Measurements from ENCODE around the gene CATSPERE.
"Not testable (repeated sequence)": the region's sequence is repeated elsewhere in the genome, so short reads cannot be mapped to it uniquely, and the experiment has no call there.

CATSPERE gene

DNA sequence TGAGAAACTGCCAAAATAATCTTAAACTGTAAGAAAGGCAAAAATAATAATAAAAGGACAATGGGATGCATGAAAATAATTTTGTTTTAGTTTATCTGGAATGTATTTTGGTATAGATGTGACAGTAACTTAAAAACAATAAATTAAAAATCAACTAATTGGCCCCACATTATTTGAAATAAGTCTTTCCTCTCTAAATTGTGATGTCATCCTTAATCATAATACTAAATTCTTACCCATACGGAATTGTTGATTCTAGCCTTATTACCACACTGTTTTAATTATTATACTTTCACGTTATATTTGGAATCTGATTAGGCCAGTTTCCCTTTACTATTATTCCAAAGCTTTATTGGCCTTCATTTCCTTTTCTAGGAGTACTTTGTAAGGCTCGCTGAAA is 199.5 kb downstream of the CATSPERE start:
- no peak overlapping the region for H3K27ac ChIP-seq (ENCODE audit: low read length)
- no peaks in the 10 kb centered on the region for H3K27me3 ChIP-seq (ENCODE audit: control insufficient read depth, insufficient read depth, low read length)
- H3K4me1 ChIP-seq (ENCODE audit: control insufficient read depth, insufficient read depth, low read length) = no peaks in the 10 kb centered on the region; the same call in 1 of the 2 replicates
- DNase-seq (ENCODE audit: low read depth, low spot score) = no peak
- no CpG with 5 or more reads among the region's 3 CpGs for WGBS (ENCODE audit: insufficient coverage, insufficient read length)
- no peak overlapping the region for H3K4me3 ChIP-seq (ENCODE audit: low read length)
- no peaks in the 10 kb centered on the region for H3K9me3 ChIP-seq (ENCODE audit: control insufficient read depth, insufficient read depth, low read length)
- H3K36me3 ChIP-seq (ENCODE audit: control insufficient read depth, insufficient read depth, low read length) = no peaks in the 10 kb centered on the region

DNA sequence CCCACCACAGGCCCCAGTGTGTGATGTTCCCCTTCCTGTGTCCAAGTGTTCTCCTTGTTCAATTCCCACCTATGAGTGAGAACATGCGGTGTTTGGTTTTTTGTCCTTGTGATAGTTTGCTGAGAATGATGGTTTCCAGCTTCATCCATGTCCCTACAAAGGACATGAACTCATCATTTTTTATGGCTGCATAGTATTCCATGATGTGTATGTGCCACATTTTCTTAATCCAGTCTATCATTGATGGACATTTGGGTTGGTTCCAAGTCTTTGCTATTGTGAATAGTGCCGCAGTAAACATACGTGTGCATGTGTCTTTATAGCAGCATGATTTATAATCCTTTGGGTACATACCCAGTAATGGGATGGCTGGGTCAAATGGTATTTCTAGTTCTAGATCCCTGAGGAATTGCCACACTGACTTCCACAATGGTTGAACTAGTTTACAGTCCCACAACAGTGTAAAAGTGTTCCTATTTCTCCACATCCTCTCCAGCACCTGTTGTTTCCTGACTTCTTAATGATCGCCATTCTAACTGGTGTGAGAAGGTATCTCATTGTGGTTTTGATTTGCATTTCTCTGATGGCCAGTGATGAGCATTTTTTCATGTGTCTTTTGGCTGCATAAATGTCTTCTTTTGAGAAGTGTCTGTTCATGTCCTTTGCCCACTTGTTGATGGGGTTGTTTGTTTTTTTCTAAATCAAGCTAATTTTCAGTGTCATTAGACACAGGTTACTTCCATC is 200.7 kb downstream of the CATSPERE start:
- not testable (repeated sequence) for H3K27ac ChIP-seq (ENCODE audit: low read length); H3K4me3 ChIP-seq (ENCODE audit: low read length); H3K36me3 ChIP-seq (ENCODE audit: control insufficient read depth, insufficient read depth, low read length); H3K27me3 ChIP-seq (ENCODE audit: control insufficient read depth, insufficient read depth, low read length); DNase-seq (ENCODE audit: low read depth, low spot score); H3K9me3 ChIP-seq (ENCODE audit: control insufficient read depth, insufficient read depth, low read length); H3K4me1 ChIP-seq (ENCODE audit: control insufficient read depth, insufficient read depth, low read length)
- WGBS (ENCODE audit: insufficient coverage, insufficient read length) = no CpG with 5 or more reads among the region's 4 CpGs

- DNase-seq (ENCODE audit: low read depth, low spot score) = no peak
- Histone ChIP-seq H3K27me3 (ENCODE audit: control insufficient read depth, insufficient read depth, low read length) (no peaks in the 10 kb centered on the region), H3K36me3 (ENCODE audit: control insufficient read depth, insufficient read depth, low read length) (no peaks in the 10 kb centered on the region), H3K27ac (ENCODE audit: low read length) (no peak overlapping the region), H3K4me3 (ENCODE audit: low read length) (no peak overlapping the region), H3K4me1 (ENCODE audit: control insufficient read depth, insufficient read depth, low read length) (no peaks in the 10 kb centered on the region; the same call in 1 of the 2 replicates), H3K9me3 (ENCODE audit: control insufficient read depth, insufficient read depth, low read length) (no peaks in the 10 kb centered on the region)
- no CpG with 5 or more reads among the region's 2 CpGs for WGBS (ENCODE audit: insufficient coverage, insufficient read length)
These were observed 201.5 kb downstream of the CATSPERE start for GRCh38 chr1:244662599-244662998.

DNA sequence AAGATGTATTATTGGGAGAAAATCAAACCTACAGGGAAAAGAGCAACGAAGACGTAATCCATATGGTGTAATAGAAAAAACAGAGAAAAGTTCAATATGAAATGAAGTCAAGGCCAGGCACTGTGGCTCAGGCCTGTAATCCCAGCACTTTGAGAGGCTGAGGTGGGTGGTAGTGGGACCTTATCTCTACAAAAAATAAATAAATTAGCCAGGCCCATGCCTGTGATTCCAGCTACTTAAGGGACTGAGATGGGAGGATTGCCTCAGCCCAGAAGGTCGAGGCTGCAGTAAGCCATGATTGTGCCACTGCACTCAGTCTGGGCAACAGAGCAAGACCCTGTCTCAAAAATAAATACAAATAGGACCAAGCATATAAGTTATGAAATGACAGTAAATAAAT is 203.3 kb downstream of the CATSPERE start:
- no peak for DNase-seq (ENCODE audit: low read depth, low spot score)
- Histone ChIP-seq H3K9me3 (ENCODE audit: control insufficient read depth, insufficient read depth, low read length) (no peaks in the 10 kb centered on the region), H3K4me3 (ENCODE audit: low read length) (no peak overlapping the region), H3K27ac (ENCODE audit: low read length) (no peak overlapping the region), H3K36me3 (ENCODE audit: control insufficient read depth, insufficient read depth, low read length) (no peaks in the 10 kb centered on the region), H3K4me1 (ENCODE audit: control insufficient read depth, insufficient read depth, low read length) (no peaks in the 10 kb centered on the region), H3K27me3 (ENCODE audit: control insufficient read depth, insufficient read depth, low read length) (no peaks in the 10 kb centered on the region)
- no CpG with 5 or more reads among the region's 3 CpGs for WGBS (ENCODE audit: insufficient coverage, insufficient read length)

DNA sequence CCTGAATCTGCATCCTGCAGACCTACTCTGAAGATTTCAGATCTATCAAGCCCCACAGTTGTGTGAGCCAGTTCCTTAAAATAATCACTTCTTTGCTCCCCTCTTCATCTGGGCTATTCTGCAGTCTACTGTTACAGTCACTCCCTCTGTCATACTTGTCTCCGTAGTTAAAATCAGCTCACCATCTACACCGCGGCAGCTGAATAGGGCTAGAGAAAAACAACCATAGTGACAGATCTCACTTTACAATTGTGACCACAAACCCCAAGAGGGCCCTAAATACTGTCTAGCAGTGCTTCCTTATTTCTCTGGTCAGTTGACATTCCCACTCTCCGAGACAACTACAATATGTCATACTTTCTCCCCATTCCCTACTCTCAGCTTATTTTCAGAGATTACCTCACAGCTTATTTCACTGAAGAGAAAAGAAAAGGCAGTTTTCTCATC is 204.7 kb downstream of the CATSPERE start:
- DNase-seq (ENCODE audit: low read depth, low spot score) = no peak
- Histone ChIP-seq H3K4me1 (ENCODE audit: control insufficient read depth, insufficient read depth, low read length) (no peaks in the 10 kb centered on the region), H3K27ac (ENCODE audit: low read length) (no peak overlapping the region), H3K4me3 (ENCODE audit: low read length) (no peak overlapping the region), H3K36me3 (ENCODE audit: control insufficient read depth, insufficient read depth, low read length) (no peaks in the 10 kb centered on the region), H3K9me3 (ENCODE audit: control insufficient read depth, insufficient read depth, low read length) (no peaks in the 10 kb centered on the region), H3K27me3 (ENCODE audit: control insufficient read depth, insufficient read depth, low read length) (no peaks in the 10 kb centered on the region)
- no CpG with 5 or more reads among the region's 4 CpGs for WGBS (ENCODE audit: insufficient coverage, insufficient read length)

- H3K27me3 ChIP-seq (ENCODE audit: control insufficient read depth, insufficient read depth, low read length); H3K27ac ChIP-seq (ENCODE audit: low read length); DNase-seq (ENCODE audit: low read depth, low spot score); H3K4me3 ChIP-seq (ENCODE audit: low read length); H3K36me3 ChIP-seq (ENCODE audit: control insufficient read depth, insufficient read depth, low read length); H3K9me3 ChIP-seq (ENCODE audit: control insufficient read depth, insufficient read depth, low read length); H3K4me1 ChIP-seq (ENCODE audit: control insufficient read depth, insufficient read depth, low read length): not testable (repeated sequence)
- no CpG with 5 or more reads among the region's 6 CpGs for WGBS (ENCODE audit: insufficient coverage, insufficient read length)
These were observed 205.8 kb downstream of the CATSPERE start for GRCh38 chr1:244666672-244667418.

DNA sequence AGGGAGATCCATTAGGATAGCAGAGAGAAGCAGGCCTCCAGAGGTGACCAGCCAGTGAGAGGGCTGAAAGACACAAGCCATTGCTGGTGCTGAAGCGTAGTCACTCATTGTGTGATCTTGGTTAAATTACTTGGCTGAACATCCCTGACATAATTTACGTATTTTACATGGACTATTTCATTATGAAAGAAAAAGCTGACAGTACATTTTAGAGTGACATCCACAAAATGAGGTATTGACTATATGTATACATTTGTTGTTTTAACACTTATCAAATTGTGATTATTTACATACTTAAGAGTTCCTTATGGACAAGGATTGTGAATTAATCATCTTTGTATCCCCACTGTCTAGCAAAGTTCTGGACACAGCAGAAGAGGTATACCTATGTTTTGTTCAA is 206.7 kb downstream of the CATSPERE start:
- H3K4me3 ChIP-seq (ENCODE audit: low read length) = no peak overlapping the region
- WGBS (ENCODE audit: insufficient coverage, insufficient read length) = no CpG with 5 or more reads among the region's 2 CpGs
- H3K4me1 ChIP-seq (ENCODE audit: control insufficient read depth, insufficient read depth, low read length) = no peaks in the 10 kb centered on the region
- DNase-seq (ENCODE audit: low read depth, low spot score) = no peak
- H3K36me3 ChIP-seq (ENCODE audit: control insufficient read depth, insufficient read depth, low read length) = no peaks in the 10 kb centered on the region
- no peak overlapping the region for H3K27ac ChIP-seq (ENCODE audit: low read length)
- H3K9me3 ChIP-seq (ENCODE audit: control insufficient read depth, insufficient read depth, low read length) = no peaks in the 10 kb centered on the region
- no peaks in the 10 kb centered on the region for H3K27me3 ChIP-seq (ENCODE audit: control insufficient read depth, insufficient read depth, low read length)

GRCh38 chr1:244672946-244673682 is 212.0 kb downstream of the CATSPERE start:
- H3K9me3 ChIP-seq (ENCODE audit: control insufficient read depth, insufficient read depth, low read length) = no peaks in the 10 kb centered on the region
- no CpG with 5 or more reads among the region's 4 CpGs for WGBS (ENCODE audit: insufficient coverage, insufficient read length)
- H3K36me3 ChIP-seq (ENCODE audit: control insufficient read depth, insufficient read depth, low read length) = no peaks in the 10 kb centered on the region
- H3K4me1 ChIP-seq (ENCODE audit: control insufficient read depth, insufficient read depth, low read length) = no peaks in the 10 kb centered on the region
- H3K27ac ChIP-seq (ENCODE audit: low read length) = no peak overlapping the region
- no peaks in the 10 kb centered on the region for H3K27me3 ChIP-seq (ENCODE audit: control insufficient read depth, insufficient read depth, low read length)
- no peak overlapping the region for H3K4me3 ChIP-seq (ENCODE audit: low read length)
- no peak for DNase-seq (ENCODE audit: low read depth, low spot score)

DNA sequence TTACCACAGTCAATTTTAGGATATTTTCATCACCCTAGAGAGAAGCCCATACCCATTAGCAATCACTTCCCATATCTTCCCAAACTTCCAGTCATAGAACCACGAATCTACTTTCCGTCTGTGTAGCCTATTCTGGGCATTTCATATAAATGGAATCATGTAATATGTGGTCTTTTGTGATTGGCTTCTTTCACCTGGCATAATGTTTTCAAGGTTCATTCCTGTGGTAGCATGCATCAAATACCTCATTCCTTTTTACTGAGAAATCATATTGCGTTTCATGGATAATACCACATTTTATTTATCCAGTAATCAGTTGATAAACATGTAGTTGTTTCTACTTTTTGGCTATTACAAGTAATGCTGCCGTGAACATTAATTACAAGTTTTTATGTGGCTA is 213.4 kb downstream of the CATSPERE start:
- no peak for DNase-seq (ENCODE audit: low read depth, low spot score)
- Histone ChIP-seq H3K4me1 (ENCODE audit: control insufficient read depth, insufficient read depth, low read length) (no peaks in the 10 kb centered on the region), H3K4me3 (ENCODE audit: low read length) (no peak overlapping the region), H3K9me3 (ENCODE audit: control insufficient read depth, insufficient read depth, low read length) (no peaks in the 10 kb centered on the region), H3K27me3 (ENCODE audit: control insufficient read depth, insufficient read depth, low read length) (no peaks in the 10 kb centered on the region), H3K36me3 (ENCODE audit: control insufficient read depth, insufficient read depth, low read length) (no peaks in the 10 kb centered on the region), H3K27ac (ENCODE audit: low read length) (no peak overlapping the region)
- no CpG with 5 or more reads among the region's 4 CpGs for WGBS (ENCODE audit: insufficient coverage, insufficient read length)

- no CpG with 5 or more reads among the region's 2 CpGs for WGBS (ENCODE audit: insufficient coverage, insufficient read length)
- no peaks in the 10 kb centered on the region for H3K36me3 ChIP-seq (ENCODE audit: control insufficient read depth, insufficient read depth, low read length)
These were observed 214.1 kb downstream of the CATSPERE start for GRCh38 chr1:244675167-244675566.

More at GRCh38 chr1:244675167-244675566, 214.1 kb downstream of the CATSPERE start:
- no peaks in the 10 kb centered on the region for H3K4me1 ChIP-seq (ENCODE audit: control insufficient read depth, insufficient read depth, low read length)
- no peaks in the 10 kb centered on the region for H3K9me3 ChIP-seq (ENCODE audit: control insufficient read depth, insufficient read depth, low read length)
- no peak overlapping the region for H3K27ac ChIP-seq (ENCODE audit: low read length)
- DNase-seq (ENCODE audit: low read depth, low spot score) = no peak
- no peak overlapping the region for H3K4me3 ChIP-seq (ENCODE audit: low read length)
- no peaks in the 10 kb centered on the region for H3K27me3 ChIP-seq (ENCODE audit: control insufficient read depth, insufficient read depth, low read length)

Data from iPS DF 6.9 (cell line).